Loucy (cell line): ENCODE data around the gene PGS1.

Experiments used
- H2AFZ ChIP-seq: fragments of 200-600 bp; sonication (generic); 2 replicates; pipeline ENCODE4 v1.6.0; 2016; ENCODE audit warnings: antibody characterized with exemption, mild to moderate bottlenecking, low read length, moderate library complexity
- H3F3A ChIP-seq: fragments of 200-600 bp; 2 replicates; pipeline ENCODE4 v1.6.0; 2016; ENCODE audit warnings: antibody characterized with exemption, low read depth, mild to moderate bottlenecking
- H3K27me3 ChIP-seq: fragments of 200-600 bp; sonication (generic); 2 replicates; pipeline ENCODE4 v1.6.1; 2014; ENCODE audit warnings: low read length, mild to moderate bottlenecking; ENCODE audit not compliant: insufficient read depth, poor library complexity, severe bottlenecking
- H3K36me3 ChIP-seq: fragments of 200-600 bp; sonication (generic); 2 replicates; pipeline ENCODE4 v1.6.1; 2016; ENCODE audit warnings: low read length; ENCODE audit not compliant: insufficient read depth
- H3K4me1 ChIP-seq: fragments of 200-600 bp; sonication (generic); 2 replicates; pipeline ENCODE4 v1.5.1; 2014; ENCODE audit warnings: low read length, mild to moderate bottlenecking; ENCODE audit not compliant: insufficient read depth, poor library complexity, severe bottlenecking
- H3K4me2 ChIP-seq: fragments of 200-600 bp; sonication (generic); 2 replicates; pipeline ENCODE4 v1.6.0; 2014; ENCODE audit warnings: antibody characterized with exemption, low read length, low read depth, mild to moderate bottlenecking; ENCODE audit not compliant: poor library complexity, severe bottlenecking
- H3K4me3 ChIP-seq: fragments of 200-600 bp; sonication (generic); 2 replicates; pipeline ENCODE4 v1.5.1; 2014; ENCODE audit warnings: low read length, mild to moderate bottlenecking, mixed read lengths; ENCODE audit not compliant: poor library complexity, severe bottlenecking
- H3K79me2 ChIP-seq: fragments of 200-600 bp; sonication (generic); 2 replicates; pipeline ENCODE4 v1.6.1; 2014; ENCODE audit warnings: low read length; ENCODE audit not compliant: insufficient read depth
- H3K9ac ChIP-seq: fragments of 200-600 bp; sonication (generic); 2 replicates; pipeline ENCODE4 v1.6.0; 2014; ENCODE audit warnings: mild to moderate bottlenecking, low read depth, low read length, moderate library complexity; ENCODE audit not compliant: poor library complexity, severe bottlenecking
- H3K9me2 ChIP-seq: fragments of 200-600 bp; sonication (generic); replicated peaks from 2 replicates; pipeline ENCODE4 v1.6.1; 2016; ENCODE audit warnings: low read depth, low read length, mixed read lengths
- H3K9me3 ChIP-seq: fragments of 200-600 bp; sonication (generic); 2 replicates; pipeline ENCODE4 v1.6.1; 2014; ENCODE audit warnings: mild to moderate bottlenecking, antibody characterized with exemption, low read length, low read depth; ENCODE audit not compliant: insufficient read depth
- H4K20me1 ChIP-seq: fragments of 200-600 bp; sonication (generic); 2 replicates; pipeline ENCODE4 v1.6.0; 2014; ENCODE audit warnings: antibody characterized with exemption, low read length, mild to moderate bottlenecking; ENCODE audit not compliant: insufficient read depth, poor library complexity, severe bottlenecking
- EZH2phosphoT487 ChIP-seq: fragments of 200-600 bp; IDR thresholded peaks from 2 replicates; pipeline ENCODE4 v1.6.1; 2018; ENCODE audit warnings: antibody characterized with exemption, mild to moderate bottlenecking, moderate library complexity, borderline replicate concordance
- TF ChIP-seq, protein P1 (sequence below): fragments of 200-600 bp; sonication (generic); conservative IDR thresholded peaks from 2 replicates; pipeline ENCODE4 v1.5.1; 2014; ENCODE audit warnings: mild to moderate bottlenecking, antibody characterized with exemption, low read length

PGS1 gene

GRCh38 chr17:78367193-78367592 is 11.3 kb upstream of the PGS1 start:
- no peaks in the 10 kb centered on the region for H3K9me3 ChIP-seq
- no peaks in the 10 kb centered on the region for H3K27me3 ChIP-seq
- H3K36me3 ChIP-seq, result no peaks in the 10 kb centered on the region
- H4K20me1 ChIP-seq, result no peaks in the 10 kb centered on the region
- no peaks in the 10 kb centered on the region for H3K79me2 ChIP-seq
- no peaks in the 10 kb centered on the region for H3F3A ChIP-seq
- H2AFZ ChIP-seq, result no peak overlapping the region
- no peaks in the 10 kb centered on the region for H3K9me2 ChIP-seq
- no peak for TF ChIP-seq EZH2phosphoT487
- TF ChIP-seq, protein P1, sequence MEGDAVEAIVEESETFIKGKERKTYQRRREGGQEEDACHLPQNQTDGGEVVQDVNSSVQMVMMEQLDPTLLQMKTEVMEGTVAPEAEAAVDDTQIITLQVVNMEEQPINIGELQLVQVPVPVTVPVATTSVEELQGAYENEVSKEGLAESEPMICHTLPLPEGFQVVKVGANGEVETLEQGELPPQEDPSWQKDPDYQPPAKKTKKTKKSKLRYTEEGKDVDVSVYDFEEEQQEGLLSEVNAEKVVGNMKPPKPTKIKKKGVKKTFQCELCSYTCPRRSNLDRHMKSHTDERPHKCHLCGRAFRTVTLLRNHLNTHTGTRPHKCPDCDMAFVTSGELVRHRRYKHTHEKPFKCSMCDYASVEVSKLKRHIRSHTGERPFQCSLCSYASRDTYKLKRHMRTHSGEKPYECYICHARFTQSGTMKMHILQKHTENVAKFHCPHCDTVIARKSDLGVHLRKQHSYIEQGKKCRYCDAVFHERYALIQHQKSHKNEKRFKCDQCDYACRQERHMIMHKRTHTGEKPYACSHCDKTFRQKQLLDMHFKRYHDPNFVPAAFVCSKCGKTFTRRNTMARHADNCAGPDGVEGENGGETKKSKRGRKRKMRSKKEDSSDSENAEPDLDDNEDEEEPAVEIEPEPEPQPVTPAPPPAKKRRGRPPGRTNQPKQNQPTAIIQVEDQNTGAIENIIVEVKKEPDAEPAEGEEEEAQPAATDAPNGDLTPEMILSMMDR, result no peak
- no peak overlapping the region for H3K9ac ChIP-seq
- H3K4me2 ChIP-seq, result no peak overlapping the region
- H3K4me1 ChIP-seq, result no peaks in the 10 kb centered on the region
- no peak overlapping the region for H3K4me3 ChIP-seq

- no peaks in the 10 kb centered on the region for H3K9me2 ChIP-seq
- H3K9ac ChIP-seq, result no peak overlapping the region
- H2AFZ ChIP-seq, result no peak overlapping the region
- no peaks in the 10 kb centered on the region for H3F3A ChIP-seq
- H3K4me1 ChIP-seq, result no peaks in the 10 kb centered on the region
- no peaks in the 10 kb centered on the region for H3K79me2 ChIP-seq
- no peak overlapping the region for H3K4me2 ChIP-seq
- H3K27me3 ChIP-seq, result no peaks in the 10 kb centered on the region
- no peaks in the 10 kb centered on the region for H3K36me3 ChIP-seq
- no peak for TF ChIP-seq EZH2phosphoT487
- TF ChIP-seq, protein P1, result no peak
- H4K20me1 ChIP-seq, result no peaks in the 10 kb centered on the region
- no peak overlapping the region for H3K4me3 ChIP-seq
- no peaks in the 10 kb centered on the region for H3K9me3 ChIP-seq
Observed at GRCh38 chr17:78368348-78368747, 10.1 kb upstream of the PGS1 start.

GRCh38 chr17:78368854-78369495 is 9.5 kb upstream of the PGS1 start:
- Histone ChIP-seq H3K4me1 (no peaks in the 10 kb centered on the region), H3K4me3 (no peak overlapping the region), H3K9ac (no peak overlapping the region), H3K27me3 (no peaks in the 10 kb centered on the region), H3K36me3 (no peaks in the 10 kb centered on the region), H3K9me2 (no peaks in the 10 kb centered on the region), H3K4me2 (no peak overlapping the region), H2AFZ (no peak overlapping the region), H3F3A (no peaks in the 10 kb centered on the region), H4K20me1 (no peaks in the 10 kb centered on the region), H3K9me3 (no peaks in the 10 kb centered on the region), H3K79me2 (no peaks in the 10 kb centered on the region)
- TF ChIP-seq, protein P1, result no peak
- TF ChIP-seq EZH2phosphoT487, result no peak
